Measurements from ENCODE around the gene GOLGB1.
A peak's percentile ranks its signal among the peaks of the same experiment; 100 is the strongest.
"Not testable (repeated sequence)": the region's sequence is repeated elsewhere in the genome, so short reads cannot be mapped to it uniquely, and the experiment has no call there.

The GOLGB1 gene, protein sequence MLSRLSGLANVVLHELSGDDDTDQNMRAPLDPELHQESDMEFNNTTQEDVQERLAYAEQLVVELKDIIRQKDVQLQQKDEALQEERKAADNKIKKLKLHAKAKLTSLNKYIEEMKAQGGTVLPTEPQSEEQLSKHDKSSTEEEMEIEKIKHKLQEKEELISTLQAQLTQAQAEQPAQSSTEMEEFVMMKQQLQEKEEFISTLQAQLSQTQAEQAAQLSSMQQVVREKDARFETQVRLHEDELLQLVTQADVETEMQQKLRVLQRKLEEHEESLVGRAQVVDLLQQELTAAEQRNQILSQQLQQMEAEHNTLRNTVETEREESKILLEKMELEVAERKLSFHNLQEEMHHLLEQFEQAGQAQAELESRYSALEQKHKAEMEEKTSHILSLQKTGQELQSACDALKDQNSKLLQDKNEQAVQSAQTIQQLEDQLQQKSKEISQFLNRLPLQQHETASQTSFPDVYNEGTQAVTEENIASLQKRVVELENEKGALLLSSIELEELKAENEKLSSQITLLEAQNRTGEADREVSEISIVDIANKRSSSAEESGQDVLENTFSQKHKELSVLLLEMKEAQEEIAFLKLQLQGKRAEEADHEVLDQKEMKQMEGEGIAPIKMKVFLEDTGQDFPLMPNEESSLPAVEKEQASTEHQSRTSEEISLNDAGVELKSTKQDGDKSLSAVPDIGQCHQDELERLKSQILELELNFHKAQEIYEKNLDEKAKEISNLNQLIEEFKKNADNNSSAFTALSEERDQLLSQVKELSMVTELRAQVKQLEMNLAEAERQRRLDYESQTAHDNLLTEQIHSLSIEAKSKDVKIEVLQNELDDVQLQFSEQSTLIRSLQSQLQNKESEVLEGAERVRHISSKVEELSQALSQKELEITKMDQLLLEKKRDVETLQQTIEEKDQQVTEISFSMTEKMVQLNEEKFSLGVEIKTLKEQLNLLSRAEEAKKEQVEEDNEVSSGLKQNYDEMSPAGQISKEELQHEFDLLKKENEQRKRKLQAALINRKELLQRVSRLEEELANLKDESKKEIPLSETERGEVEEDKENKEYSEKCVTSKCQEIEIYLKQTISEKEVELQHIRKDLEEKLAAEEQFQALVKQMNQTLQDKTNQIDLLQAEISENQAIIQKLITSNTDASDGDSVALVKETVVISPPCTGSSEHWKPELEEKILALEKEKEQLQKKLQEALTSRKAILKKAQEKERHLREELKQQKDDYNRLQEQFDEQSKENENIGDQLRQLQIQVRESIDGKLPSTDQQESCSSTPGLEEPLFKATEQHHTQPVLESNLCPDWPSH (N-terminal part only)

GRCh38 chr3:121749276-121750086 is at the start of gene GOLGB1:
Gene GOLGB1 (minus strand): TSS chr3:121749741. CDS start chr3:121730971, 18,770 bp downstream.
- peak within 1 kb of the TSS; percentile 96 for H3K4me3 ChIP-seq (ENCODE audit: low read length)
- peak; percentile 100 for DNase-seq (ENCODE audit: low read depth)
- TF ChIP-seq CTCF (conservative IDR thresholded peaks at IDR 0.05; ENCODE audit: low read length): no peak

DNA sequence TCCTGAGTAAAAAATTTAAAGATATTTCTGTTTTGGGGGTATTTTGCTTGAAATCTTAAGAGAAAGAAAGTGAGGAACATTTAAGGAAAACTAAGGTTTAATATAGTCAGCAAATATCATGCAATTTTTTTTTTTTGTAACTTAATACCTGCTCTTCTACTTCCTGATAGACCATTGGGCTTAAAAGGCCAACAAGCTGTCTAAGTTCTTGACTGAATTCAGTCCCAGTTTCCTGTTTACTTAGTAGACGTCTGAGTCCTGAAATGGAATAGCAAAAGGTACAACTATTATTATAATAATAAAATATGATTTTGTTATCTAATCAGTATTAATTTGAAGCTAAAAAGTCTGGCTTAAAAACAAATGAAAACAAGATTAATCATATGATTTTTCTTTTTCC is 47.4 kb upstream of the GOLGB1 start:
- no peak for DNase-seq (ENCODE audit: low read depth)
- TF ChIP-seq CTCF (conservative IDR thresholded peaks at IDR 0.05; ENCODE audit: low read length): no peak
- no peak overlapping the region for H3K4me3 ChIP-seq (ENCODE audit: low read length)

DNA sequence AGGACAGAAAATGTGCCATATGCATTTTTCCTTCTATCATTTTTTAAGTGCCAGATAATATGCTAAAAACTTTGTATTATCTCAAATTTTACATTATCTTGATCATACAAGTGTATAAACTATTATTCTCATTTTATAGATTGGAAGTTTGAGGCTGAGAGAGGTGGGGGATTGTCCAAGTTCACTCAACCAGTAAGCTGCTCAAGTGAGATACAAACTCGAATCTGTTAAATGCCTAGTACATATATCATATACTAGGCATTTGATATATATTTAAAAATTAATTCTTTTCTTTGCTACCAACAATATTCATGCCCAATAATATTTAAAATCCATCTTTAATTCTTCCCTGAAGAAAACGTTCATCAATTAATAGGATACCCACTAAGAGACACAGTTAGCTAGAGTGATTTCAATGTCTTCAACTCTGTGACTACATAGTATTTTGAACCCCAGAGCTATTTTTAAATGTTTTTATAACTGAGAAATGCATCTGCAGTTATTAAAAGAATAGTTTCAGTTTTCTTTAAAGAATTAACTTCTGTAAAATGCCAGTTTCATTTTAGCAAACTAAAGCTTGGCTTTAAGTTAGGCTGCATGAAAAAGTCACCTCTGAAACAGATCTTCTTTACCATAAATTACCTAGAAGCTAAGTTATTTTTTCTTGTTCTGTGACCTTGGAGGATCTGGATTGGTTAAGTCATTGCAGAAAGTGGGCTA is 44.9 kb upstream of the GOLGB1 start:
- TF ChIP-seq CTCF (conservative IDR thresholded peaks at IDR 0.05; ENCODE audit: low read length): no peak
- H3K4me3 ChIP-seq (ENCODE audit: low read length): no peak overlapping the region
- no peak for DNase-seq (ENCODE audit: low read depth)

GRCh38 chr3:121793078-121793477 is 43.5 kb upstream of the GOLGB1 start:
- no peak for DNase-seq (ENCODE audit: low read depth)
- no peak for TF ChIP-seq CTCF (conservative IDR thresholded peaks at IDR 0.05; ENCODE audit: low read length)
- H3K4me3 ChIP-seq (ENCODE audit: low read length): no peak overlapping the region

DNA sequence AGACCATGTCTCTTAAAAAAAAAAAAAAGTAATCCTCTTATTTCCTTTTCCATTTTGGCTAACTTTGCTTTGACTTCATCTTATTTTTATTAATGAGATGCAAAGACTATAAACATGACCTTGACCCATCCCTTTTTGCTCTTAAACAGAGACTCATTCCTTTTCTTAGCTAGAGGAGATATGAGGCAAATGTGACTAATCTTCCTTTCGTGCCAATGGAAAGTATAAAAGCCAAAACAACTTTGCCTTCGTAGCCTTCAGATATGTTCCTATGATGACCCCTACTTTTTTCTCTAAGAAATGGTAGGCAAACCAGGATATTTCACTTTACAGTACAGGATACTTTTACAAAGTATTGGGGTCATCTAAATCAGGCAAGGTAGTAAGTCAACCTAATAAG is 36.9 kb upstream of the GOLGB1 start:
- H3K4me3 ChIP-seq (ENCODE audit: low read length): no peak overlapping the region
- TF ChIP-seq CTCF (conservative IDR thresholded peaks at IDR 0.05; ENCODE audit: low read length): no peak
- no peak for DNase-seq (ENCODE audit: low read depth)

- not testable (repeated sequence) for H3K4me3 ChIP-seq (ENCODE audit: low read length); DNase-seq (ENCODE audit: low read depth)
These were observed 33.2 kb upstream of the GOLGB1 start for GRCh38 chr3:121782784-121783183.

Measured in AG10803 (cell line).